Heart right ventricle (tissue), 16 donors: ENCODE data around the gene OSR1. TPM values are rescaled to one million over a fixed set of nuclear protein-coding genes. Genes with fewer than 3 reads are reported as not detected.

Experiments
- ATAC-seq, 8 donors: fragments of 200-7000 bp; cut with Tn5 transposase; one replicate each; pipeline ENCODE4 v1.9.1; 2020; ENCODE audit warnings: mild to moderate bottlenecking in 8 of 8, moderate library complexity in 8 of 8, moderate number of reproducible peaks in 1 of 8
- DNase-seq, 2 donors: peaks; one replicate each; pipeline ENCODE4 v3.0.0-alpha.2; 2020
- H3K27ac ChIP-seq, 10 donors: fragments of 200-600 bp; sonication (generic) in 2 of 10; one replicate each; pipeline versions ENCODE4 v1.5.0 to v1.8.0; 2020 to 2022; ENCODE audit warnings: mild to moderate bottlenecking in 3 of 10
- H3K27me3 ChIP-seq, 7 donors: fragments of 200-600 bp; one replicate each; pipeline ENCODE4 v1.8.0; 2021 to 2022; ENCODE audit warnings: mild to moderate bottlenecking in 2 of 7
- H3K36me3 ChIP-seq, 9 donors: fragments of 200-600 bp; sonication (generic) in 1 of 9; one replicate each; pipeline versions ENCODE4 v1.5.0 to v1.8.0; 2020 to 2022; ENCODE audit warnings: mild to moderate bottlenecking in 2 of 9
- H3K4me1 ChIP-seq, 9 donors: fragments of 200-600 bp; sonication (generic) in 1 of 9; one replicate each; pipeline versions ENCODE4 v1.5.0 to v1.8.0; 2020 to 2022; ENCODE audit warnings: mild to moderate bottlenecking in 4 of 9
- H3K4me3 ChIP-seq, 10 donors: fragments of 200-600 bp; sonication (generic) in 2 of 10; one replicate each; pipeline versions ENCODE4 v1.5.0 to v1.8.0; 2020 to 2022; ENCODE audit warnings: mild to moderate bottlenecking in 7 of 10, moderate library complexity in 2 of 10
- H3K9me3 ChIP-seq, 11 donors: fragments of 200-600 bp in 10 of 11; sonication (generic) in 2 of 11; one replicate each; pipeline versions ENCODE4 v1.5.0 to v1.8.0; 2013 to 2022; ENCODE audit warnings: mild to moderate bottlenecking in 2 of 11, control low read depth in 1 of 11, moderate library complexity in 1 of 11
- CTCF ChIP-seq, 9 donors: fragments of 200-600 bp; sonication (generic) in 2 of 9; IDR thresholded peaks; one replicate each; pipeline versions ENCODE4 v1.5.0 to v1.8.0; 2021 to 2022; ENCODE audit warnings: antibody characterized with exemption in 9 of 9, mild to moderate bottlenecking in 5 of 9, moderate library complexity in 1 of 9
- WGBS, 2 donors: extraction: QIAGEN DNeasy Blood & Tissue Kit; methylation state at CpG; one replicate each; pipeline ENCODE4 v1.1.7; 2013; ENCODE audit warnings: inconsistent platforms in 1 of 2; 5-methylcytosine and 5-hydroxymethylcytosine counted together
- intact Hi-C, 10 donors: fragments of 100-400 bp; cut with DNase I; formaldehyde crosslinking; loops; one replicate each; pipeline versions ENCODE4 v1.11.1 to v1.14.2; 2022
- polyA plus RNA-seq, 2 donors: library from polyadenylated mRNA; stranded (reverse); fragments of 200-250 nt; gene quantifications; one replicate each; pipeline ENCODE4 v1.2.3, GENCODE V29; 2013
- total RNA-seq, 10 donors: library from RNA; stranded (reverse); fragmentation: NEBNext Ultra II Directional in 3 of 10; extraction: Animal tissue kit (Norgen Biotek cat#: 25700) in 3 of 10; gene quantifications; one replicate each; pipeline versions ENCODE4 v1.2.1 to v1.2.4, GENCODE V29; 2021 to 2023
- donor health status: Arrhythmogenic right ventricular cardiomyopathy.
- donor health status: ischemic (EF 13 %, LVEDD 7.1; RV severe dilation, severe dysfunction).
- donor health status: healthy with polysubstance abuse.
- donor health status: DM: no; HTN: yes; CAD: no.
- donor health status: DM: no; HTN: no; CAD: no.
- donor health status: ischemic (EF 25% LVEDD 6.9; RV normal size, moderate dysfunction).
- donor health status: ischemic (EF 25% LVEDD 5.7; RV mildly dilated, moderate dysfunction).
- donor health status: healthy.
- donor health status: DM: yes; HTN: yes; CAD: no.
- donor health status: Ischemic cardiomyopathy.
- donor health status: ischemic (EF 35%, LVEDD 5.7; RV mildly dilated, moderate dysfunction).
- donor health status: nonischemic (EF 11% LVEDD 7.7; RV severe dilation, severe dysfunction).
- donor health status: DM: yes; HTN: yes; CAD: no.
- donor health status: PGD.
- donor health status: ischemic (EF 29% LVEDD 5.4; RV normal size, mild dysfunction).
- donor health status: nonischemic (EF 23%, LVEDD 6.1; RV moderate dilation, normal function).

Gene OSR1
- total and polyA plus RNA-seq, 12 donors: 0.71 to 13.3 (median 2.7) TPM

GRCh38 chr2:19365126-19365525 is 6.7 kb upstream of the OSR1 start:
- Histone ChIP-seq H3K9me3 (no peaks in the 10 kb centered on the region), H3K36me3 (no peaks in the 10 kb centered on the region), H3K4me1 (peaks cover 0 to 20% (median 16%) of the 10 kb centered on the region in 9 donors), H3K27me3 (peaks cover 0 to 57% (median 14%) of the 10 kb centered on the region in 7 donors), H3K4me3 (no peak overlapping the region), H3K27ac (no peak overlapping the region)
- no peak for TF ChIP-seq CTCF (IDR thresholded peaks at IDR 0.05)
- ATAC-seq (no peak), DNase-seq (no peak)
- intact Hi-C loops: loop anchor here in 9 of 10 donors (10.0 kb wide), 7 partner anchors 300 to 980 kb away; no protein-coding TSS in a partner anchor
- WGBS, 2 donors: 82 to 87% methylated on average over 3 of the region's 3 CpGs

- no peak overlapping the region for H3K27ac ChIP-seq
- ATAC-seq: no peak
Measured at GRCh38 chr2:19364014-19364413, 5.6 kb upstream of the OSR1 start.

DNA sequence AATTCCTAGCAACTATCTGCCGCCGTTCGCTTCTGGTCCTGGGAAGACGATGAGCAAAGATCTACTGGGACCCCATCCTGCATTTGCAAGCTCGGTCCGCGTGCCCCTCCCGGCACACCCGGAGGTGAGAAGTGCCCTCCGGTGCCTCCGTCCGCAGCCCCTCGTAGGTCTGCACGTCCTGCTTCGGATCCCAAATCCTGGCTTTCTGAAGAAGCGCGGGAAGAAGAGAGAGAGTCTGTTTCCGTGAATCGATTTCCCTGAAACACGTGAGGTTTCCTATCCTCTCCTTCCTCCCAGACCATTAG is 5.0 kb upstream of the OSR1 start:
- peaks cover 0 to 70% (median 18%) of the 10 kb centered on the region in 7 donors for H3K27me3 ChIP-seq
- no peaks in the 10 kb centered on the region for H3K9me3 ChIP-seq
- WGBS, 2 donors: 4 to 6% methylated on average over 20 of the region's 20 CpGs
- TF ChIP-seq CTCF (IDR thresholded peaks at IDR 0.05): no peak
- intact Hi-C loops: loop anchor here (1.0 to 10.0 kb wide), 20 partner anchors 301 to 979 kb away; no protein-coding TSS in a partner anchor
- peak overlapping the region in 9 of 10 donors; percentile 52 to 77 (median 66) for H3K4me3 ChIP-seq
- ATAC-seq (no peak), DNase-seq (no peak)
- H3K36me3 ChIP-seq: no peaks in the 10 kb centered on the region
- peaks cover 0 to 30% (median 22%) of the 10 kb centered on the region in 9 donors for H3K4me1 ChIP-seq
- H3K27ac ChIP-seq: peak overlapping the region in 4 of 10 donors; percentile 11 to 54 (median 44)

More at GRCh38 chr2:19364014-19364413, 5.6 kb upstream of the OSR1 start:
- H3K4me3 ChIP-seq: peak overlapping the region in 2 of 10 donors; percentile 68 to 77
- intact Hi-C loops: loop anchor here (5.0 to 10.0 kb wide), 16 partner anchors 301 to 979 kb away; no protein-coding TSS in a partner anchor
- peaks cover 0 to 64% (median 18%) of the 10 kb centered on the region in 7 donors for H3K27me3 ChIP-seq
- no peaks in the 10 kb centered on the region for H3K36me3 ChIP-seq
- no peak for DNase-seq
- H3K9me3 ChIP-seq: no peaks in the 10 kb centered on the region
- no peak for TF ChIP-seq CTCF (IDR thresholded peaks at IDR 0.05)
- WGBS, 2 donors: 65 to 68% methylated on average over 3 of the region's 3 CpGs
- H3K4me1 ChIP-seq: peaks cover 0 to 24% (median 18%) of the 10 kb centered on the region in 9 donors

- Histone ChIP-seq H3K4me1 (peaks cover 0 to 34% (median 26%) of the 10 kb centered on the region in 9 donors), H3K9me3 (no peaks in the 10 kb centered on the region), H3K4me3 (peak overlapping the region; percentile 52 to 77 (median 65)), H3K27ac (peak overlapping the region in 7 of 10 donors; percentile 11 to 65 (median 46)), H3K36me3 (no peaks in the 10 kb centered on the region), H3K27me3 (peaks cover 0 to 75% (median 19%) of the 10 kb centered on the region in 7 donors)
- intact Hi-C loops: loop anchor here (1.0 to 10.0 kb wide), 20 partner anchors 302 to 978 kb away; no protein-coding TSS in a partner anchor
- peak; percentile 73 to 83 for DNase-seq
- 0% methylated on average over 33 of the region's 33 CpGs for WGBS, 2 donors
- peak; percentile 28 to 78 (median 57) for ATAC-seq
- peak; percentile 65 to 90 (median 79) for TF ChIP-seq CTCF (IDR thresholded peaks at IDR 0.05)
Measured at GRCh38 chr2:19362755-19363473, 4.5 kb upstream of the OSR1 start.
